ENCODE data around the gene N4BP3.

The N4BP3 gene

GRCh38 chr5:178162481-178162880, 49.1 kb downstream of the N4BP3 start:
- Histone ChIP-seq H3K27me3 (ENCODE audit: control insufficient read depth in 1 of 2, insufficient read depth in 2 of 2, low read length in 2 of 2) (peaks cover 7 to 17% of the 10 kb centered on the region in 2 donors), H3K4me3 (ENCODE audit: low read depth in 1 of 2, low read length in 2 of 2) (no peak overlapping the region), H3K36me3 (ENCODE audit: insufficient read depth, low read length) (no peaks in the 10 kb centered on the region), H3K4me1 (ENCODE audit: insufficient read depth, low read length) (peaks cover 5% of the 10 kb centered on the region), H3K27ac (ENCODE audit: low read depth, low read length) (no peak overlapping the region), H3K9me3 (ENCODE audit: low read length) (no peaks in the 10 kb centered on the region), H3K9ac (ENCODE audit: low read length) (no peak overlapping the region)

- Histone ChIP-seq H3K9me3 (ENCODE audit: low read length) (no peaks in the 10 kb centered on the region), H3K9ac (ENCODE audit: low read length) (no peak overlapping the region), H3K4me1 (ENCODE audit: insufficient read depth, low read length) (peaks cover 5% of the 10 kb centered on the region), H3K4me3 (ENCODE audit: low read depth in 1 of 2, low read length in 2 of 2) (peak overlapping the region in 1 of 2 donors; percentile 50), H3K27ac (ENCODE audit: low read depth, low read length) (no peak overlapping the region), H3K36me3 (ENCODE audit: insufficient read depth, low read length) (no peaks in the 10 kb centered on the region), H3K27me3 (ENCODE audit: control insufficient read depth in 1 of 2, insufficient read depth in 2 of 2, low read length in 2 of 2) (peaks cover 7 to 17% of the 10 kb centered on the region in 2 donors)
Observed at GRCh38 chr5:178163772-178164735, 50.7 kb downstream of the N4BP3 start.

GRCh38 chr5:178165581-178165980, 52.2 kb downstream of the N4BP3 start:
- Histone ChIP-seq H3K36me3 (ENCODE audit: insufficient read depth, low read length) (no peaks in the 10 kb centered on the region), H3K27me3 (ENCODE audit: control insufficient read depth in 1 of 2, insufficient read depth in 2 of 2, low read length in 2 of 2) (peaks cover 7 to 17% of the 10 kb centered on the region in 2 donors), H3K9me3 (ENCODE audit: low read length) (no peaks in the 10 kb centered on the region), H3K4me1 (ENCODE audit: insufficient read depth, low read length) (peaks cover 5% of the 10 kb centered on the region), H3K9ac (ENCODE audit: low read length) (no peak overlapping the region), H3K27ac (ENCODE audit: low read depth, low read length) (no peak overlapping the region), H3K4me3 (ENCODE audit: low read depth in 1 of 2, low read length in 2 of 2) (no peak overlapping the region)

- no peak overlapping the region for H3K4me3 ChIP-seq (ENCODE audit: low read depth in 1 of 2, low read length in 2 of 2)
- no peaks in the 10 kb centered on the region for H3K4me1 ChIP-seq (ENCODE audit: insufficient read depth, low read length)
- no peak overlapping the region for H3K9ac ChIP-seq (ENCODE audit: low read length)
- H3K36me3 ChIP-seq (ENCODE audit: insufficient read depth, low read length) = no peaks in the 10 kb centered on the region
- H3K9me3 ChIP-seq (ENCODE audit: low read length) = no peaks in the 10 kb centered on the region
- H3K27ac ChIP-seq (ENCODE audit: low read depth, low read length) = no peak overlapping the region
- H3K27me3 ChIP-seq (ENCODE audit: control insufficient read depth in 1 of 2, insufficient read depth in 2 of 2, low read length in 2 of 2) = peaks cover 0 to 3% of the 10 kb centered on the region in 2 donors
Observed at GRCh38 chr5:178170455-178170854, 57.1 kb downstream of the N4BP3 start.

GRCh38 chr5:178174456-178174855, 61.1 kb downstream of the N4BP3 start:
- Histone ChIP-seq H3K4me3 (ENCODE audit: low read depth in 1 of 2, low read length in 2 of 2) (no peak overlapping the region), H3K4me1 (ENCODE audit: insufficient read depth, low read length) (no peaks in the 10 kb centered on the region), H3K9ac (ENCODE audit: low read length) (no peak overlapping the region)

More at GRCh38 chr5:178174456-178174855, 61.1 kb downstream of the N4BP3 start:
- H3K27me3 ChIP-seq (ENCODE audit: control insufficient read depth in 1 of 2, insufficient read depth in 2 of 2, low read length in 2 of 2) = no peaks in the 10 kb centered on the region
- no peaks in the 10 kb centered on the region for H3K9me3 ChIP-seq (ENCODE audit: low read length)
- no peaks in the 10 kb centered on the region for H3K36me3 ChIP-seq (ENCODE audit: insufficient read depth, low read length)
- no peak overlapping the region for H3K27ac ChIP-seq (ENCODE audit: low read depth, low read length)

Measured in muscle layer of colon (tissue), 2 donors.